Body of pancreas (tissue), 4 donors: ENCODE data around the gene OTOL1. TPM values are rescaled to one million over a fixed set of nuclear protein-coding genes. Genes with fewer than 3 reads are reported as not detected.

ENCODE experiments used
- ATAC-seq: fragments of 150-250 bp; one replicate; pipeline ENCODE4 v1.9.1; 2016
- DNase-seq, 4 donors: peaks; one replicate each; pipeline ENCODE4 v3.0.0-alpha.2; 2019
- H3K27ac ChIP-seq, 4 donors: fragments of 200-600 bp; sonication (generic); 1 replicate in 3 of 4; 2 replicates in 1 of 4; pipeline versions ENCODE4 v1.5.1 to v1.6.1; 2016 to 2019; ENCODE audit warnings: mild to moderate bottlenecking in 1 of 4, mixed read lengths in 1 of 4, moderate library complexity in 1 of 4
- H3K27me3 ChIP-seq, 2 donors: fragments of 200-600 bp; sonication (generic); one replicate each; pipeline ENCODE4 v1.6.0; 2016; ENCODE audit warnings: mild to moderate bottlenecking in 1 of 2
- H3K36me3 ChIP-seq, 2 donors: fragments of 200-600 bp; sonication (generic); replicated peaks in 1 of 2; 2 replicates each; pipeline ENCODE4 v1.5.1; 2016; ENCODE audit warnings: low read depth in 2 of 2; ENCODE audit not compliant: insufficient read depth in 1 of 2
- H3K4me1 ChIP-seq: fragments of 200-600 bp; sonication (generic); one replicate; pipeline ENCODE4 v1.6.0; 2016
- H3K4me3 ChIP-seq, 2 donors: fragments of 200-600 bp; sonication (generic); 1 replicate in 1 of 2; 2 replicates in 1 of 2; pipeline ENCODE4 v1.5.1; 2016 to 2019
- H3K9me3 ChIP-seq, 3 donors: fragments of 200-600 bp; sonication (generic); 1 replicate in 2 of 3; 2 replicates in 1 of 3; pipeline ENCODE4 v1.5.1; 2016
- CTCF ChIP-seq, 7 experiments: fragments of 450-650 bp in 4 of 7; fragments of 200-600 bp in 3 of 7; sonication (generic) in 3 of 7; IDR thresholded peaks; one replicate each; pipeline ENCODE4 v1.5.1; 2016 to 2019; ENCODE audit warnings: antibody characterized with exemption in 7 of 7
- POLR2A ChIP-seq, 3 donors: fragments of 450-650 bp; IDR thresholded peaks; one replicate each; pipeline ENCODE4 v1.6.1; 2016; ENCODE audit warnings: antibody characterized with exemption in 3 of 3, mild to moderate bottlenecking in 2 of 3
- WGBS, 2 donors: methylation state at CpG; one replicate each; pipeline ENCODE4 v1.1.5; 2017; 5-methylcytosine and 5-hydroxymethylcytosine counted together
- intact Hi-C: fragments of 100-400 bp; cut with DNase I; formaldehyde crosslinking; loops from one replicate; pipeline ENCODE4 v1.15.1; 2023
- total RNA-seq, 2 donors: library from RNA; depleted of rRNA; stranded (reverse); fragments of >200 nt; gene quantifications; one replicate each; pipeline ENCODE4 v1.1.0, GENCODE V29; 2016

Gene OTOL1
- total RNA-seq, 2 donors from 2014 or later, result not detected

GRCh38 chr3:161462138-161462537, 34.5 kb upstream of the OTOL1 start:
- DNase-seq (no peak), ATAC-seq (no peak)
- TF ChIP-seq CTCF (IDR thresholded peaks at IDR 0.05), result no peak
- no peak for TF ChIP-seq POLR2A (IDR thresholded peaks at IDR 0.05)
- intact Hi-C loops, result no loop called here
- no peaks in the 10 kb centered on the region for H3K36me3 ChIP-seq
- H3K4me3 ChIP-seq, result no peak overlapping the region
- H3K9me3 ChIP-seq, result no peaks in the 10 kb centered on the region
- H3K27me3 ChIP-seq, result no peaks in the 10 kb centered on the region
- H3K27ac ChIP-seq, result no peak overlapping the region
- H3K4me1 ChIP-seq, result no peaks in the 10 kb centered on the region

- no peaks in the 10 kb centered on the region for H3K27me3 ChIP-seq
- H3K36me3 ChIP-seq, result no peaks in the 10 kb centered on the region
- intact Hi-C loops, result no loop called here
- H3K4me1 ChIP-seq, result no peaks in the 10 kb centered on the region
- no peak for DNase-seq
- H3K4me3 ChIP-seq, result no peak overlapping the region
- H3K9me3 ChIP-seq, result no peaks in the 10 kb centered on the region
- no peak overlapping the region for H3K27ac ChIP-seq
- WGBS, 2 donors, result 70 to 93% methylated on average over 1 of the region's 1 CpG
- no peak for ATAC-seq
- TF ChIP-seq CTCF (IDR thresholded peaks at IDR 0.05) (no peak), POLR2A (IDR thresholded peaks at IDR 0.05) (no peak)
Observed at GRCh38 chr3:161471211-161471610, 25.4 kb upstream of the OTOL1 start.

- DNase-seq (no peak), ATAC-seq (no peak)
- no peak for TF ChIP-seq CTCF (IDR thresholded peaks at IDR 0.05)
- TF ChIP-seq POLR2A (IDR thresholded peaks at IDR 0.05), result no peak
- Histone ChIP-seq H3K4me3 (no peak overlapping the region), H3K27ac (no peak overlapping the region), H3K9me3 (no peaks in the 10 kb centered on the region), H3K27me3 (no peaks in the 10 kb centered on the region), H3K36me3 (no peaks in the 10 kb centered on the region), H3K4me1 (no peaks in the 10 kb centered on the region)
- 79 to 80% methylated on average over 2 of the region's 2 CpGs for WGBS, 2 donors
- intact Hi-C loops, result no loop called here
Observed at GRCh38 chr3:161474139-161474538, 22.5 kb upstream of the OTOL1 start.

GRCh38 chr3:161474741-161475140, 21.9 kb upstream of the OTOL1 start:
- DNase-seq, result no peak

More at GRCh38 chr3:161474741-161475140, 21.9 kb upstream of the OTOL1 start:
- no peak for ATAC-seq
- intact Hi-C loops, result no loop called here
- Histone ChIP-seq H3K4me1 (no peaks in the 10 kb centered on the region), H3K36me3 (no peaks in the 10 kb centered on the region), H3K9me3 (no peaks in the 10 kb centered on the region), H3K4me3 (no peak overlapping the region), H3K27me3 (no peaks in the 10 kb centered on the region), H3K27ac (no peak overlapping the region)
- TF ChIP-seq CTCF (IDR thresholded peaks at IDR 0.05) (no peak), POLR2A (IDR thresholded peaks at IDR 0.05) (no peak)
- 89 to 93% methylated on average over 4 of the region's 4 CpGs for WGBS, 2 donors
